ENCODE results near the gene ZNHIT6. TPM values are rescaled to one million over a fixed set of nuclear protein-coding genes. Genes with fewer than 3 reads are reported as not detected.

Gene ZNHIT6
- total and polyA plus RNA-seq, 10 of the 15 experiments (the other 5 are each of a cell fraction or from before 2014, with no cell fraction given), result 12.8 to 32.0 (median 18.8) TPM

DNA sequence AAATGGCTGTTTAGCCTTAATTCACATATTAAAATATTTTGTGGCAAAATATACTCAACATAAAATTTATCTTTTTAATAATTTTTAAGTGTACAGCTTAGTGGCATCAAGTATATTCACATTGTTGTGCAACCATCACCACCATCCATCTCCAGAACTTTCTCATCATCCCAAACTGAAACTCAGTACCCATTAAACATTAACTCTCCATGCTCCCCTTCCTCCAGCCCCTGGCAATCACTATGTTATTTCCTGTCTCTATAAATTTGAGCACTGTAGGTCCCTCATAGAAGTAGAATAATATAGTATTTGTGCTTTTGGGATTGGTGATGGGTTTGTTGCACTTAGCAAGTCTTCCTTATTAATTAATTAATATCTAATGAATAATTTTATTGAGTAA is 98.3 kb downstream of the ZNHIT6 start:
- no TSS peak for BruUV-seq (replicated peaks)
- H3K4me2 ChIP-seq (ENCODE audit: control insufficient read depth, insufficient read depth), result no peak overlapping the region
- no peaks in the 10 kb centered on the region for H3K36me3 ChIP-seq (ENCODE audit: control insufficient read depth in 2 of 2, insufficient read depth in 2 of 2, low read length in 1 of 2)
- intact Hi-C loops (cut with micrococcal nuclease; ENCODE audit: unreplicated experiment), result loop anchor here (5.0 kb wide), 1 partner anchor 407 kb away; no protein-coding TSS in a partner anchor
- H3K9ac ChIP-seq (ENCODE audit: control insufficient read depth, insufficient read depth, low read length), result no peak overlapping the region
- DNase-seq (ENCODE audit: low read depth, low spot score) (no peak), FAIRE-seq (no peak), ATAC-seq (no peak)
- ChIA-PET SMC1A (ENCODE audit: uncharacterized antibody, unreplicated experiment) (no interaction called here), POLR2A (no interaction called here), CTCF (no interaction called here), RAD21 (ENCODE audit: unreplicated experiment) (no interaction called here)
- no peak overlapping the region for H3K27ac ChIP-seq (ENCODE audit: control insufficient read depth, insufficient read depth)
- no peaks in the 10 kb centered on the region for H4K20me1 ChIP-seq (ENCODE audit: control insufficient read depth, insufficient read depth)
- in situ Hi-C loops (cut with MboI), result no loop called here
- no peak for TF ChIP-seq SREBF1 (IDR thresholded peaks at IDR 0.05; ENCODE audit: low read length)
- no peak for TF ChIP-seq MYC (IDR thresholded peaks at IDR 0.05; ENCODE audit: insufficient read depth, insufficient read length, insufficient replicate concordance, low read length, severe bottlenecking)
- no peak for TF ChIP-seq RBBP5 (conservative IDR thresholded peaks at IDR 0.05)
- no peak for TF ChIP-seq ZNF687 (IDR thresholded peaks at IDR 0.05)
- TF ChIP-seq ZNF384 (IDR thresholded peaks at IDR 0.05; ENCODE audit: borderline replicate concordance, low read depth, low read length), result no peak
- TF ChIP-seq CUX1 (IDR thresholded peaks at IDR 0.05; ENCODE audit: insufficient replicate concordance, low read depth, low read length), result no peak
- no peak for TF ChIP-seq CBX5 (IDR thresholded peaks at IDR 0.05; ENCODE audit: low read depth)
- TF ChIP-seq SUPT20H (IDR thresholded peaks at IDR 0.05; ENCODE audit: borderline replicate concordance, control insufficient read depth, low read depth, low read length), result no peak
- TF ChIP-seq STAT1 (conservative IDR thresholded peaks at IDR 0.05), result no peak
- no peak for TF ChIP-seq POU2F2 (IDR thresholded peaks at IDR 0.05; ENCODE audit: borderline replicate concordance, low read depth, low read length)
- TF ChIP-seq KLF5 (IDR thresholded peaks at IDR 0.05; ENCODE audit: partially characterized antibody), result no peak
- no peak for TF ChIP-seq TAF1 (IDR thresholded peaks at IDR 0.05; ENCODE audit: borderline replicate concordance, low read depth, low read length)
- no peak for TF ChIP-seq SIX5 (IDR thresholded peaks at IDR 0.05; ENCODE audit: low read depth, low read length, severe bottlenecking)
- no peak for TF ChIP-seq WRNIP1 (IDR thresholded peaks at IDR 0.05; ENCODE audit: borderline replicate concordance, low read depth, low read length)
- no peak for TF ChIP-seq NFYA (IDR thresholded peaks at IDR 0.05; ENCODE audit: borderline replicate concordance, low read depth, low read length)
- no peaks in the 10 kb centered on the region for H3K4me1 ChIP-seq (ENCODE audit: control insufficient read depth, insufficient read depth, low read length)
- H3K9me3 ChIP-seq (replicated peaks; ENCODE audit: control insufficient read depth, insufficient read depth, low read length), result no peaks in the 10 kb centered on the region
- no peak overlapping the region for H2AFZ ChIP-seq (ENCODE audit: control insufficient read depth, low read depth, low read length)
- H3K27me3 ChIP-seq (replicated peaks in 1 of 2; ENCODE audit: control insufficient read depth in 2 of 2, insufficient read depth in 2 of 2, low read length in 1 of 2), result no peaks in the 10 kb centered on the region
- no peaks in the 10 kb centered on the region for H3K79me2 ChIP-seq (ENCODE audit: control insufficient read depth, insufficient read depth, low read length)
- H3K4me3 ChIP-seq, result no peak overlapping the region

Measured in GM12878 (cell line).